CD4-positive, alpha-beta T cell treated with Interleukin-15 for 4 hours (primary cell): ENCODE results near the gene VSIG10L2.
"Not testable (repeated sequence)": the region's sequence is repeated elsewhere in the genome, so short reads cannot be mapped to it uniquely, and the experiment has no call there.

Experiments used
- DNase-seq: peaks from one replicate; pipeline ENCODE4 v3.0.0-alpha.2; 2020; ENCODE audit warnings: low spot score

Gene VSIG10L2

GRCh38 chr11:125945797-125946520 lies at the start of gene VSIG10L2:
TSS of gene VSIG10L2 (plus strand) at chr11:125946044. CDS start at chr11:125946056, 12 bp downstream.
- DNase-seq: no peak

- DNase-seq: no peak
These were observed 44.0 kb upstream of the VSIG10L2 start for GRCh38 chr11:125901872-125902271.

- no peak for DNase-seq
These were observed 43.4 kb upstream of the VSIG10L2 start for GRCh38 chr11:125902277-125902926.

GRCh38 chr11:125902927-125903710 lies 42.7 kb upstream of the VSIG10L2 start, which contains the start of gene PUS3:
TSS of gene PUS3 (minus strand) at chr11:125903206. CDS start at chr11:125896284, 6,922 bp downstream.
- DNase-seq: peak; percentile 87

- no peak for DNase-seq
These were observed 41.9 kb upstream of the VSIG10L2 start, which contains the start of gene DDX25 for GRCh38 chr11:125903711-125904659. TSS of gene DDX25 (plus strand) at chr11:125904508. CDS start at chr11:125904518, 10 bp downstream.

GRCh38 chr11:125904678-125905077 lies 41.2 kb upstream of the VSIG10L2 start:
- DNase-seq: no peak

- DNase-seq: no peak
These were observed 35.5 kb upstream of the VSIG10L2 start for GRCh38 chr11:125910226-125910849.

DNA sequence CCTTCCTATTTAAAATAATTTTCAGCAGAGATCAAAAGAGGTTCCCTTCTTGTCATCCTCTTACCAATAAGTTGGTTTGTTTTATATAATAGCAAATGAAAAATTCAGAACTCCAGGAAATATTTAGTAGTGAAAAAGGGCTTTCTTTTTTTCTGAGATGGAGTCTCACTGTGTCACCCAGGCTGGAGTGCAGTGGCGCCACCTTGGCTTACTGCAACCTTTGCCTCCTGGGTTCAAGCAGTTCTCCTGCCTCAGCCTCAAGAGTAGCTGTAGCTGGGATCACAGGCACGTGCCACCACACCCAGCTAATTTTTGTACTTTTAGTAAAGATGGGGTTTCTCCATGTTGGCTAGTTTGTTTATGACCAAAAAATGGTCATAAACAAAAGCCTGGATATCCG lies 31.2 kb upstream of the VSIG10L2 start:
- not testable (repeated sequence) for DNase-seq

- DNase-seq: no peak
These were observed 29.0 kb upstream of the VSIG10L2 start for GRCh38 chr11:125916683-125917347.

- no peak for DNase-seq
These were observed 27.6 kb upstream of the VSIG10L2 start for GRCh38 chr11:125918140-125918840.

DNA sequence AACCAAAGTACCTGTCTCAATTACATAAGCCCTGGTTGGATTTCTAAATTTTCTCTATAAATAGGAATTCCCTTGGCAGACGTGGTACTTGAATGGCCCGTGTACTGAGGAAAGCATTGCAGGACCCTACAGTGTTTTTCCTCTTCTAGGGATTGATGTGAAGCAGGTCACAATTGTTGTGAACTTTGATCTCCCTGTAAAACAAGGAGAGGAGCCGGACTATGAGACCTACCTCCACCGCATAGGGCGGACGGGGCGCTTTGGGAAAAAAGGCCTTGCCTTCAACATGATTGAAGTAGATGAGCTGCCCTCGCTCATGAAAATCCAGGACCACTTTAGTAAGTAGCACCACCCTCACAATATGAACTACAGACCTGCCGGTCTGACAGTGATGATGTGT lies 24.8 kb upstream of the VSIG10L2 start:
- DNase-seq: no peak

DNA sequence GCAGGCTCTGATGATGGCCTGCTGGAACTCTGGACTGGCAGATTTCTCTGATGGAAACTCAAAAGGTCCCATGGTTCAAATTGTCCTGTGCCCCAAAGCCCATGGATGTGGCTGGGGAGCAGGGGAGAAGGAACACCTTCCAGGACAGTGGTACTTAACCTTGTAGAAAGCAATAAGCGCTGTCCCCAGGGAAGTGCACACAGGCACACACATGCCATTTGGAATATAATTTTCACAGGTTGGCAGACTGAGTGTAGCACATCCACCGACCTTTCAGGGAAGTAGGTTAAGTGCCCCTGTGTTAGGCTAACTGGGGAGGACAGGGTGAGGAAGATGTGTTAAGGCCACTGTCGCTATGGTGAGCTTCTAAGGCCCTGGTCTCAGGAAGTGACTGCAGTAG lies 23.7 kb upstream of the VSIG10L2 start:
- DNase-seq: no peak

- peak; percentile 54 for DNase-seq
These were observed 22.7 kb upstream of the VSIG10L2 start for GRCh38 chr11:125923012-125923579.

DNA sequence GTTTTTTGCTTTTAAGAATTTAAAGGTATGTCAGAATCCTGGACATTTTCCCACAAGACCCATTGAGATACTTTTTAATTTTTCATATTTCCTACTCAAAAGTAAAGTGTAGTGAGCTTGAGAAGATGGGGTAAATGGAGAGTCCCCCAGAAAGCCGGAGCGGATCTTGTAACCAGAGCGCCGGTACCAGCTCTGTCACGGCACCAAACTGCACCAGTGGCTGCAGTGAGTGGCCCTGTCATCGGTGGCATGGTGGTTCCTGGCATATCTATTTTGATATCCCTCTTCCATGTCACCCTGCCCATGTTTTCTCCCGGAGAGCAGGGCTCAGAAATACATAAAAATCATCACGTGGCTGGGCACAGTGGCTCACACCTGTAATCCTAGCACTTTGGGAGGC lies 22.2 kb upstream of the VSIG10L2 start:
- no peak for DNase-seq

- DNase-seq: no peak
These were observed 21.3 kb upstream of the VSIG10L2 start for GRCh38 chr11:125924384-125925007.

DNA sequence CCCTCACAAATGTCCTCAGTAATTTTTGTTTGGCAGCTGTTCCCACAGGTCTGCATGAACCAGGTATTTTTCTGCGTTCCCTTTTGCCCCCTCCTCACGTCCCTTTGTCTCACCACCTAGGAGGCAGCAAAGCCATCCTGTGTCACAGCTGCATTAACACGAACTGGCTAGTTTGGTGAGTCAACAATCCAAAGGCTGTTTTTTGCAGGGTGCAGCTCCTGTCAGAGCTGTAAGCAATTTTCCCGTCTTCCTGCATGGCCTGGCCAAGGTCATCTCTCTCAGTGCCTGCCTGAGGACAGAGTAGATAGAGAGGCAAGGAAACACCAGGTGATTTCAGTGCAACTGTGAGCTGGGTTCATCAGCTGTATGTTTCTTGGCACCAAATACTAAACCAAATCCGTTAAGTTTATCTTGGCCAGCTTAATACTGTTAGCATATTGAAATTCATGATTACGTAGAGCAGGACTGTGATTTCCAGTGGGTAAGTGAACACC lies 20.6 kb upstream of the VSIG10L2 start:
- no peak for DNase-seq

- no peak for DNase-seq
These were observed 20.0 kb upstream of the VSIG10L2 start for GRCh38 chr11:125925804-125926203.

DNA sequence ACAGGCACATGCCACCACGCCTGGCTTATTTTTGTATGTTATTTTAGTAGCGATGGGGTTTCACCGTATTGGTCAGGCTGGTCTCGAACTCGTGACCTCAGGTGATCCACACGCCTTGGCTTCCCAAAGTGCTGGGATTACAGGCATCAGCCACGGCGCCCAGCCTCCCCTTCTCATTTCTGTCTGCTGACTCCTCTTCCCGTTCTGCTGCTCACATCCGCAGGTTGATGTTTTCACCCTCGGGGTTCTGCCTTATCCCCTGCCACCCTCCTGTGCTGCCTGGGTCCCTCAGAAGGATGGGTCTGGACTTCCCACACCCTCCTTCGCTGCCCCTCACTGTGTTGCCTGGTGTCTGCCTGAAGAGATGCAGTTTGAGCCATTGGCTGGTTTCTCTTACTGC lies 19.2 kb upstream of the VSIG10L2 start:
- no peak for DNase-seq
